A172 (cell line): Measurements from ENCODE around the gene FBXO45. TPM values are rescaled to one million over a fixed set of nuclear protein-coding genes. Genes with fewer than 3 reads are reported as not detected.
"Not testable (repeated sequence)": the region's sequence is repeated elsewhere in the genome, so short reads cannot be mapped to it uniquely, and the experiment has no call there.

Experiments used
- DNase-seq: peaks from one replicate; pipeline ENCODE4 v3.0.0-alpha.2; 2015; ENCODE audit warnings: low spot score
- total RNA-seq: library from RNA; depleted of rRNA; stranded (reverse); fragments of >200 nt; shearing (Covaris generic); gene quantifications from 2 replicates; pipeline ENCODE4 v1.2.3, GENCODE V29; 2014

FBXO45 gene
- total RNA-seq, 1 experiment from 2014 or later = 28.7 TPM

GRCh38 chr3:196557236-196557635 is 11.2 kb upstream of the FBXO45 start:
- DNase-seq = no peak

- no peak for DNase-seq
Measured at GRCh38 chr3:196558476-196558875, 10.0 kb upstream of the FBXO45 start.

GRCh38 chr3:196559826-196560225 is 8.6 kb upstream of the FBXO45 start:
- DNase-seq = peak; percentile 37

GRCh38 chr3:196563721-196564225 is 4.7 kb upstream of the FBXO45 start:
- DNase-seq = peak; percentile 83

- DNase-seq = peak; percentile 32
Measured at GRCh38 chr3:196569003-196569516, 600 bp downstream of the FBXO45 start.

- not testable (repeated sequence) for DNase-seq
Measured at GRCh38 chr3:196570332-196570731, 1.9 kb downstream of the FBXO45 start.

GRCh38 chr3:196572389-196572788 is 3.9 kb downstream of the FBXO45 start:
- no peak for DNase-seq

- DNase-seq = no peak
Measured at GRCh38 chr3:196585044-196585757, 16.7 kb downstream of the FBXO45 start.

GRCh38 chr3:196590279-196590678 is 21.8 kb downstream of the FBXO45 start:
- no peak for DNase-seq

GRCh38 chr3:196596355-196596754 is 27.9 kb downstream of the FBXO45 start:
- DNase-seq = no peak

- not testable (repeated sequence) for DNase-seq
Measured at GRCh38 chr3:196597971-196598733, 29.7 kb downstream of the FBXO45 start.

GRCh38 chr3:196599734-196600128 is 31.3 kb downstream of the FBXO45 start:
- no peak for DNase-seq

GRCh38 chr3:196600359-196600758 is 31.9 kb downstream of the FBXO45 start:
- DNase-seq = no peak

- no peak for DNase-seq
Measured at GRCh38 chr3:196602673-196603072, 34.2 kb downstream of the FBXO45 start.

- DNase-seq = no peak
Measured at GRCh38 chr3:196603683-196604082, 35.2 kb downstream of the FBXO45 start.

GRCh38 chr3:196604548-196604947 is 36.1 kb downstream of the FBXO45 start:
- DNase-seq = no peak

- no peak for DNase-seq
Measured at GRCh38 chr3:196608693-196609092, 40.2 kb downstream of the FBXO45 start.

GRCh38 chr3:196609343-196609775 is 40.9 kb downstream of the FBXO45 start:
- DNase-seq = peak; percentile 75

GRCh38 chr3:196609805-196610515 is 41.5 kb downstream of the FBXO45 start:
- no peak for DNase-seq

GRCh38 chr3:196611761-196612483 is 43.5 kb downstream of the FBXO45 start:
- DNase-seq = no peak

GRCh38 chr3:196615234-196615633 is 46.8 kb downstream of the FBXO45 start:
- DNase-seq = not testable (repeated sequence)
